ENCODE data around the gene DBH. TPM values are rescaled to one million over a fixed set of nuclear protein-coding genes. Genes with fewer than 3 reads are reported as not detected.

Gene DBH
- polyA plus RNA-seq, 1 donor = 0.66 TPM

- Histone ChIP-seq H3K27ac (ENCODE audit: low read length) (no peak overlapping the region), H3K27me3 (ENCODE audit: control insufficient read depth, insufficient read depth, low read length) (no peaks in the 10 kb centered on the region), H3K36me3 (ENCODE audit: control insufficient read depth, insufficient read depth, low read length) (no peaks in the 10 kb centered on the region), H3K4me3 (ENCODE audit: low read length) (no peak overlapping the region), H3K4me1 (ENCODE audit: control insufficient read depth, insufficient read depth, low read length) (no peaks in the 10 kb centered on the region), H3K9me3 (ENCODE audit: control insufficient read depth, low read depth, low read length) (peaks cover 34% of the 10 kb centered on the region)
- WGBS (ENCODE audit: insufficient coverage, low lambda C conversion rate) = no CpG with 5 or more reads among the region's 2 CpGs
- DNase-seq = no peak
Measured at GRCh38 chr9:133594310-133594709, 41.9 kb upstream of the DBH start.

DNA sequence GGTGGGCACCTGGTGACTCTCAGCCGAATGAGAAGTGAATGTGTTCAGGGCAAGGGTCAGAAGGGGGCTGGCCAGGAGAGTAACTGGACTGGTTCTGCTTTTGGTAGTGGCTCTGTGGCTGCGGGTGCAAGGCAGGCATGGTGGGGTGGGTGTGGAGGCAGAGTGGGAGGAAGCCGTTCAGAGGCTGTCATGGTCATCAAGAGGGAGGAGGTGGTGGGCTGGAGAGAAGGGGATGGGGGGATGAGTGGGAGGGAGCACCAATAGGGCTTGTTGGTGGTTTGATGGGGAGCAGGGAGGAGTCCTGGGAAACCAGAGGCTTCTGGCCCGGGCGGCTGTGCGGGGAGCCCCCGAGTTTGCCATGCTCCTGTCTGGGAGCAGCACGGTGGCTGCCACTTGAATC is 40.3 kb upstream of the DBH start:
- no CpG with 5 or more reads among the region's 8 CpGs for WGBS (ENCODE audit: insufficient coverage, low lambda C conversion rate)
- DNase-seq = no peak
- H3K36me3 ChIP-seq (ENCODE audit: control insufficient read depth, insufficient read depth, low read length) = no peaks in the 10 kb centered on the region
- H3K4me1 ChIP-seq (ENCODE audit: control insufficient read depth, insufficient read depth, low read length) = no peaks in the 10 kb centered on the region
- no peak overlapping the region for H3K27ac ChIP-seq (ENCODE audit: low read length)
- no peak overlapping the region for H3K4me3 ChIP-seq (ENCODE audit: low read length)
- no peaks in the 10 kb centered on the region for H3K27me3 ChIP-seq (ENCODE audit: control insufficient read depth, insufficient read depth, low read length)
- H3K9me3 ChIP-seq (ENCODE audit: control insufficient read depth, low read depth, low read length) = peaks cover 39% of the 10 kb centered on the region

- H3K9me3 ChIP-seq (ENCODE audit: control insufficient read depth, low read depth, low read length) = peaks cover 39% of the 10 kb centered on the region
- no peaks in the 10 kb centered on the region for H3K27me3 ChIP-seq (ENCODE audit: control insufficient read depth, insufficient read depth, low read length)
- no peaks in the 10 kb centered on the region for H3K4me1 ChIP-seq (ENCODE audit: control insufficient read depth, insufficient read depth, low read length)
- no peak overlapping the region for H3K4me3 ChIP-seq (ENCODE audit: low read length)
- 78% methylated on average over 3 of the region's 7 CpGs for WGBS (ENCODE audit: insufficient coverage, low lambda C conversion rate)
- H3K36me3 ChIP-seq (ENCODE audit: control insufficient read depth, insufficient read depth, low read length) = no peaks in the 10 kb centered on the region
- H3K27ac ChIP-seq (ENCODE audit: low read length) = no peak overlapping the region
- no peak for DNase-seq
Measured at GRCh38 chr9:133597316-133597957, 38.7 kb upstream of the DBH start.

- Histone ChIP-seq H3K9me3 (ENCODE audit: control insufficient read depth, low read depth, low read length) (peaks cover 39% of the 10 kb centered on the region), H3K36me3 (ENCODE audit: control insufficient read depth, insufficient read depth, low read length) (no peaks in the 10 kb centered on the region), H3K4me1 (ENCODE audit: control insufficient read depth, insufficient read depth, low read length) (no peaks in the 10 kb centered on the region), H3K27me3 (ENCODE audit: control insufficient read depth, insufficient read depth, low read length) (peaks cover 8% of the 10 kb centered on the region), H3K4me3 (ENCODE audit: low read length) (no peak overlapping the region), H3K27ac (ENCODE audit: low read length) (no peak overlapping the region)
- DNase-seq = no peak
- WGBS (ENCODE audit: insufficient coverage, low lambda C conversion rate) = no CpG with 5 or more reads among the region's 7 CpGs
Measured at GRCh38 chr9:133598978-133599377, 37.2 kb upstream of the DBH start.

- Histone ChIP-seq H3K27ac (ENCODE audit: low read length) (no peak overlapping the region), H3K4me3 (ENCODE audit: low read length) (no peak overlapping the region), H3K9me3 (ENCODE audit: control insufficient read depth, low read depth, low read length) (peaks cover 39% of the 10 kb centered on the region), H3K36me3 (ENCODE audit: control insufficient read depth, insufficient read depth, low read length) (no peaks in the 10 kb centered on the region), H3K4me1 (ENCODE audit: control insufficient read depth, insufficient read depth, low read length) (no peaks in the 10 kb centered on the region), H3K27me3 (ENCODE audit: control insufficient read depth, insufficient read depth, low read length) (peaks cover 8% of the 10 kb centered on the region)
- DNase-seq = no peak
- no CpG with 5 or more reads among the region's 6 CpGs for WGBS (ENCODE audit: insufficient coverage, low lambda C conversion rate)
Measured at GRCh38 chr9:133599470-133600173, 36.5 kb upstream of the DBH start.

DNA sequence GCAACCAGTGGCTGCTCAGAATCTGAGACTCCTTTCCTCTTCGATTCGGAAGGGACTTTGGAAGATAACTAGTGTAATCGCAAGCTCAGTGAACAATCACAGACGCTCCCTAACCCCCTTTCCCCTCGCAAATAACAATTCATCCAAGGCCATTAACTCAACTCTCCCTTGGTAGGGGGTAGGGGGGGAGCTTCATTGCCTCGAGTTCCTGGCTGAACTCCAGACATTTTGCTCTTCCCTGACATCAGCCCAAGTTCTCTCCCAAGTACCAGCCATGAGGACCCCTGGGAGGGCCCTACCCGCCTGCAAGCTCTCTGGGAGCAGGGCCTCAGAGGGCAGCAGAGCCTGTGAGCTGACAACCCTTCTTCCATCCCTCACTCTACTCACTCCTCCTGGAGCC is 35.4 kb upstream of the DBH start:
- no peak overlapping the region for H3K4me3 ChIP-seq (ENCODE audit: low read length)
- H3K9me3 ChIP-seq (ENCODE audit: control insufficient read depth, low read depth, low read length) = peaks cover 37% of the 10 kb centered on the region
- no peak overlapping the region for H3K27ac ChIP-seq (ENCODE audit: low read length)
- no peaks in the 10 kb centered on the region for H3K36me3 ChIP-seq (ENCODE audit: control insufficient read depth, insufficient read depth, low read length)
- no CpG with 5 or more reads among the region's 7 CpGs for WGBS (ENCODE audit: insufficient coverage, low lambda C conversion rate)
- H3K27me3 ChIP-seq (ENCODE audit: control insufficient read depth, insufficient read depth, low read length) = peaks cover 11% of the 10 kb centered on the region
- H3K4me1 ChIP-seq (ENCODE audit: control insufficient read depth, insufficient read depth, low read length) = no peaks in the 10 kb centered on the region
- no peak for DNase-seq

DNA sequence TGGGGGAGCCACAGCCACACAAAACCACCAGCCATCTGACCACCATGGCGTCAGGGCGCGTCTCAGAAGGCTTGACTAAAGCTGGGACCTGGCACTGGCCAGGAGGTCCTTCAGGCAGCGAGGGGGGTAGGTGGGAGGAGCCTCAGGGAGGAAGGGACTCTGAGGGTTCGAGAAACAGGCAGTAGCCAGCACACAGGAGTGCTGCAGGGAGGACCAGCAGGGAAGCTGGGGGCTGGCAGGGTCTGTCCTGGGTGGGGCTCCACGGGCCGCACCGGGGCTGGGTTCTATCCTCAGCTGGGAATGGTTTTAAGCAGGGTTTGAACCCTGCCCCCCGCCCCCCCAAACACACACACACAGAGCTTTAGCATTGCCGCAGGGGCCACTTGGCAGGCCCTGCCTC is 34.4 kb upstream of the DBH start:
- Histone ChIP-seq H3K4me3 (ENCODE audit: low read length) (no peak overlapping the region), H3K9me3 (ENCODE audit: control insufficient read depth, low read depth, low read length) (peaks cover 29% of the 10 kb centered on the region), H3K4me1 (ENCODE audit: control insufficient read depth, insufficient read depth, low read length) (no peaks in the 10 kb centered on the region), H3K27ac (ENCODE audit: low read length) (no peak overlapping the region), H3K27me3 (ENCODE audit: control insufficient read depth, insufficient read depth, low read length) (peaks cover 20% of the 10 kb centered on the region), H3K36me3 (ENCODE audit: control insufficient read depth, insufficient read depth, low read length) (no peaks in the 10 kb centered on the region)
- WGBS (ENCODE audit: insufficient coverage, low lambda C conversion rate) = no CpG with 5 or more reads among the region's 10 CpGs
- DNase-seq = no peak

DNA sequence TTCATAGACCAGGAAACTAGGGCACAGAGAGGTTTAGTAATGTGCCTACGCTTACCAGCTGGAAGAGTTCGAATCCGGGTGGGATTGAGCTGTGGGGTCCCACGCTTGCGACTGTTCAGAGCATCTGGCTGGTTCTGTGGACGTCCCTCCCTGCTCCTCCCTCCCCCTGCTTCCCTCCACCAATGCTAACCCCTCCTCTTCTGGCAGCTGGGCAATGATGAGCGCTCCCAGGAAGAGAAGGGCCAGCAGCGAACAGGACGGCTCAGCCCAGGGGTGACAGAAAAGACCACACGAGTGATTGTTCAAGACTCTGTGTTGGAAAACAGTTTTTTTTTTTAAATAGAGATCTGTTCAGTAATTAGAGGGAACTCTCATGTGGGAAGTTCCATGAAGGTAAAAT is 33.9 kb upstream of the DBH start:
- no peak for DNase-seq
- WGBS (ENCODE audit: insufficient coverage, low lambda C conversion rate) = no CpG with 5 or more reads among the region's 10 CpGs
- Histone ChIP-seq H3K27me3 (ENCODE audit: control insufficient read depth, insufficient read depth, low read length) (peaks cover 25% of the 10 kb centered on the region), H3K4me3 (ENCODE audit: low read length) (no peak overlapping the region), H3K27ac (ENCODE audit: low read length) (no peak overlapping the region), H3K36me3 (ENCODE audit: control insufficient read depth, insufficient read depth, low read length) (no peaks in the 10 kb centered on the region), H3K9me3 (ENCODE audit: control insufficient read depth, low read depth, low read length) (peaks cover 25% of the 10 kb centered on the region), H3K4me1 (ENCODE audit: control insufficient read depth, insufficient read depth, low read length) (no peaks in the 10 kb centered on the region)

- Histone ChIP-seq H3K4me3 (ENCODE audit: low read length) (no peak overlapping the region), H3K36me3 (ENCODE audit: control insufficient read depth, insufficient read depth, low read length) (no peaks in the 10 kb centered on the region), H3K4me1 (ENCODE audit: control insufficient read depth, insufficient read depth, low read length) (no peaks in the 10 kb centered on the region), H3K9me3 (ENCODE audit: control insufficient read depth, low read depth, low read length) (peaks cover 15% of the 10 kb centered on the region), H3K27ac (ENCODE audit: low read length) (no peak overlapping the region), H3K27me3 (ENCODE audit: control insufficient read depth, insufficient read depth, low read length) (peaks cover 35% of the 10 kb centered on the region)
- DNase-seq = no peak
- no CpG with 5 or more reads among the region's 14 CpGs for WGBS (ENCODE audit: insufficient coverage, low lambda C conversion rate)
Measured at GRCh38 chr9:133603135-133603927, 32.8 kb upstream of the DBH start.

GRCh38 chr9:133604214-133604613 is 31.9 kb upstream of the DBH start:
- no peaks in the 10 kb centered on the region for H3K36me3 ChIP-seq (ENCODE audit: control insufficient read depth, insufficient read depth, low read length)
- H3K4me1 ChIP-seq (ENCODE audit: control insufficient read depth, insufficient read depth, low read length) = no peaks in the 10 kb centered on the region
- H3K27ac ChIP-seq (ENCODE audit: low read length) = no peak overlapping the region
- no CpG with 5 or more reads among the region's 5 CpGs for WGBS (ENCODE audit: insufficient coverage, low lambda C conversion rate)
- no peak overlapping the region for H3K4me3 ChIP-seq (ENCODE audit: low read length)
- H3K9me3 ChIP-seq (ENCODE audit: control insufficient read depth, low read depth, low read length) = peaks cover 6% of the 10 kb centered on the region
- peaks cover 41% of the 10 kb centered on the region for H3K27me3 ChIP-seq (ENCODE audit: control insufficient read depth, insufficient read depth, low read length)
- no peak for DNase-seq
